Endothelial cell of umbilical vein (primary cell): ENCODE measurements around the gene ABCA10.

ENCODE experiments used
- EZH2 ChIP-seq: IDR thresholded peaks from 2 replicates; pipeline ENCODE4 v1.6.1; 2012; ENCODE audit warnings: borderline replicate concordance, low read depth, mild to moderate bottlenecking, moderate library complexity, low read length, inconsistent platforms; ENCODE audit not compliant: severe bottlenecking
- GATA2 ChIP-seq: IDR thresholded peaks from 2 replicates; pipeline ENCODE4 v1.7.0; 2011; ENCODE audit warnings: low read depth, mild to moderate bottlenecking, moderate library complexity, mixed read lengths, low read length; ENCODE audit not compliant: insufficient read length, insufficient read depth
- MAX ChIP-seq: IDR thresholded peaks from 2 replicates; pipeline ENCODE4 v1.6.1; 2011; ENCODE audit not compliant: insufficient read depth, insufficient read length
- POLR2A ChIP-seq: IDR thresholded peaks from 2 replicates; pipeline ENCODE4 v1.6.1; 2012; ENCODE audit warnings: low read depth, mild to moderate bottlenecking, control low read depth, low read length
- POLR2AphosphoS5 ChIP-seq: IDR thresholded peaks from 2 replicates; pipeline ENCODE4 v1.6.1; 2012; ENCODE audit warnings: low read depth, mild to moderate bottlenecking, control low read depth, low read length, moderate library complexity; ENCODE audit not compliant: insufficient read depth
- TF ChIP-seq, protein P1 (sequence below), 2 donors: IDR thresholded peaks; 1 replicate in 1 of 2; 2 replicates in 1 of 2; pipeline ENCODE4 v1.5.1; 2011; ENCODE audit warnings: low read length in 2 of 2, mild to moderate bottlenecking in 2 of 2, moderate library complexity in 2 of 2, control low read depth in 1 of 2, inconsistent platforms in 1 of 2, low read depth in 1 of 2; ENCODE audit not compliant: insufficient read depth in 1 of 2; ENCODE audit errors: extremely low read depth in 1 of 2

GRCh38 chr17:69143683-69144231 is 84.9 kb downstream of the ABCA10 start:
- TF ChIP-seq GATA2, result no peak
- no peak for TF ChIP-seq POLR2A
- TF ChIP-seq MAX, result no peak
- TF ChIP-seq, protein P1, sequence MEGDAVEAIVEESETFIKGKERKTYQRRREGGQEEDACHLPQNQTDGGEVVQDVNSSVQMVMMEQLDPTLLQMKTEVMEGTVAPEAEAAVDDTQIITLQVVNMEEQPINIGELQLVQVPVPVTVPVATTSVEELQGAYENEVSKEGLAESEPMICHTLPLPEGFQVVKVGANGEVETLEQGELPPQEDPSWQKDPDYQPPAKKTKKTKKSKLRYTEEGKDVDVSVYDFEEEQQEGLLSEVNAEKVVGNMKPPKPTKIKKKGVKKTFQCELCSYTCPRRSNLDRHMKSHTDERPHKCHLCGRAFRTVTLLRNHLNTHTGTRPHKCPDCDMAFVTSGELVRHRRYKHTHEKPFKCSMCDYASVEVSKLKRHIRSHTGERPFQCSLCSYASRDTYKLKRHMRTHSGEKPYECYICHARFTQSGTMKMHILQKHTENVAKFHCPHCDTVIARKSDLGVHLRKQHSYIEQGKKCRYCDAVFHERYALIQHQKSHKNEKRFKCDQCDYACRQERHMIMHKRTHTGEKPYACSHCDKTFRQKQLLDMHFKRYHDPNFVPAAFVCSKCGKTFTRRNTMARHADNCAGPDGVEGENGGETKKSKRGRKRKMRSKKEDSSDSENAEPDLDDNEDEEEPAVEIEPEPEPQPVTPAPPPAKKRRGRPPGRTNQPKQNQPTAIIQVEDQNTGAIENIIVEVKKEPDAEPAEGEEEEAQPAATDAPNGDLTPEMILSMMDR (IDR thresholded peaks at IDR 0.05; ENCODE audit: extremely low read depth in 1 of 2, insufficient read depth in 1 of 2, low read depth in 1 of 2, low read length in 2 of 2), result no peak
- no peak for TF ChIP-seq POLR2AphosphoS5
- no peak for TF ChIP-seq EZH2
